Kidney tubule cell (primary cell): ENCODE results near the gene GCDH.

Experiments
- DNase-seq: peaks from one replicate; pipeline ENCODE4 v3.0.0-alpha.2; 2018; ENCODE audit warnings: low spot score

The GCDH gene

DNA sequence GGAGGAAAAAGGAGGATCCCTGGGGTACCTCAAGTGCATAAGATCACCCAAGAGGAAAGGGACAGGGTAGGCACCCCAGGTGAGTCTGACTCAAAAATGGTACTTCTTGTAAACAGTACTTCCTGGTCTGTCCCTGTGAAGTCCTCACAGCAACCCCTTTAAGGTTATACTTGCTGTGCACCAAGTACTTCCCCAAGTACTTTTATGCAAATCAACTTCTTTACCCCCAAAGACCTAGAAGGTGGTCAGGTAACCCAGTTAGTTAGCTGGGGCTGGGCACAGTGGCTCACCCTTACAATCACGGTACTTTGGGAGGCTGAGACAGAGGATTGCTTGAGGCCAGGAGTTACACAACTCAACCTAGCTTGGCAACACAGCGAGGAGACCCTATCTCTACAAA, 49.9 kb downstream of the GCDH start:
- DNase-seq = no peak

DNA sequence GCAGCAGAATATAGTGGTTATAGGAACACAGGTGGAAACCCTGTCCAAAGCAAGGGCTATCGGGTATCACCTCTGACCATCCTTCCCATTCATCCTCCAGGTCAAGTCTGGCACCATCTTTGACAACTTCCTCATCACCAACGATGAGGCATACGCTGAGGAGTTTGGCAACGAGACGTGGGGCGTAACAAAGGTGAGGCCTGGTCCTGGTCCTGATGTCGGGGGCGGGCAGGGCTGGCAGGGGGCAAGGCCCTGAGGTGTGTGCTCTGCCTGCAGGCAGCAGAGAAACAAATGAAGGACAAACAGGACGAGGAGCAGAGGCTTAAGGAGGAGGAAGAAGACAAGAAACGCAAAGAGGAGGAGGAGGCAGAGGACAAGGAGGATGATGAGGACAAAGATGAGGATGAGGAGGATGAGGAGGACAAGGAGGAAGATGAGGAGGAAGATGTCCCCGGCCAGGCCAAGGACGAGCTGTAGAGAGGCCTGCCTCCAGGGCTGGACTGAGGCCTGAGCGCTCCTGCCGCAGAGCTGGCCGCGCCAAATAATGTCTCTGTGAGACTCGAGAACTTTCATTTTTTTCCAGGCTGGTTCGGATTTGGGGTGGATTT, 52.6 kb downstream of the GCDH start:
- DNase-seq = no peak

DNA sequence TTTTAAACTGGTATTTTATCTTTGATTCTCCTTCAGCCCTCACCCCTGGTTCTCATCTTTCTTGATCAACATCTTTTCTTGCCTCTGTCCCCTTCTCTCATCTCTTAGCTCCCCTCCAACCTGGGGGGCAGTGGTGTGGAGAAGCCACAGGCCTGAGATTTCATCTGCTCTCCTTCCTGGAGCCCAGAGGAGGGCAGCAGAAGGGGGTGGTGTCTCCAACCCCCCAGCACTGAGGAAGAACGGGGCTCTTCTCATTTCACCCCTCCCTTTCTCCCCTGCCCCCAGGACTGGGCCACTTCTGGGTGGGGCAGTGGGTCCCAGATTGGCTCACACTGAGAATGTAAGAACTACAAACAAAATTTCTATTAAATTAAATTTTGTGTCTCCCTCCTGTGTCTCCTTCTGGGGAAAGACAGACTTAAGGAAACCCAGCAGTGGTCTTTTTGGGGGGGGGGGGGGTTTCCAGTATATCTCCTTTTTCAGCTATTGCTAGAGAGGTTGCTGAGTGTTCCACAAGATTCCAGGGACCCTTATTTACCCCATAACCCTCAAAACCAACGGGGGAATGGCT, 53.2 kb downstream of the GCDH start:
- DNase-seq = no peak

DNA sequence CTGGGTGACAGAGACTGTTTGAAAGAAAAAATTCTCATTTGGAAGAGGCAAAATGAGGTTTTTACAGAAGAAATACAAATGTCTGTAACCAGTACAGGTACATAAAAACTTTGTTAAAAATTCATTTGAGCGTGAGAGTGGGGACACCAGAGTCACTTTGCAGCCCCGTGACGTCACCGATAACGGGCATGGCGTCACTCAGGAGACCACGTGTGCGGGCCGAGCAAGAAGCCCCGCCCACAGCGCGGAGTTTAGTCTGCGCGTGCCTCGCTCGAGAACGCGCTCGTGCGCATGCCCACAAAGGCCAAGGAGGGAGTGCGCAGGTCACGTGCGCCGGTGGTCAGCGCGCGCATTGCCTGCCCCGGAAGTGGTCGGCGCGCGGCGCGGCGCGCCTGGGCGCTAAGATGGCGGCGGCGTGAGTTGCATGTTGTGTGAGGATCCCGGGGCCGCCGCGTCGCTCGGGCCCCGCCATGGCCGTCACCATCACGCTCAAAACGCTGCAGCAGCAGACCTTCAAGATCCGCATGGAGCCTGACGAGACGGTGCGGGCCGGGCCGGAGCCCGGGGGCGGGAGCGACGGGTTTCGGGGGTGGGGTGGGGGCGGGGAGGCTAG, 54.6 kb downstream of the GCDH start, which contains the start of gene RAD23A:
Gene RAD23A, plus strand, starts transcription at position 384 of the 613 bp plus-strand sequence. Its CDS starts 87 bp downstream, at position 471.
- DNase-seq = peak; percentile 98

DNA sequence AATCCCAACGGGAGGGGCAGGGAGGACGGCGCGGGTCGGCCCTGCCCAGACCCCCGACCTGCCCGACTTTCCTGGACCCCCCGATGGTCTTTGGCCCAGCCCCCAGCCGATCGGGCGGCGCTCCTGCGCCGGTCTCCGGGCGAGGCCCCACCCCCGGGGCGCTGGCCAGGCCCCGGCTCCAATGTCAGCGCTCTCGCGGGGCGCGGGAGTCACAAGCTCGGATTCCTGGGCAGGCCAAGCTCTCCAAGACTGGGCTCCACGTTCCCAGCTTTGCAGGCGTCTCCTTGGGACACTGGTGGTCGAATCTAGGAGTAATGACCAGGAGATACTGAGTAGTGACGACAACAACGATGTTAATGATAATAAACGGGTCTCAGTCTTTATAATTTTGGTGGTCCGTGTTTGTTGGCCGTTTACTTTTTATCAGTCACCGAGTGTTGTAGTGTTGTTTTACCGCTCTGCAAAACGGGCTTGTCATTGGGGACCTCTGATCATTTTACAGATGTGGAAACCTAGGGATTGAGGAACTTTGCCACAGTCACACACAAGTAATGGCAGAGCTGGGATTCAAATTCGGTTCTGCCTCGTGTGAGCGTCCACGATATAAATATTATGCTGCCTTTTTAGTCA, 55.2 kb downstream of the GCDH start:
- peak; percentile 79 for DNase-seq

DNA sequence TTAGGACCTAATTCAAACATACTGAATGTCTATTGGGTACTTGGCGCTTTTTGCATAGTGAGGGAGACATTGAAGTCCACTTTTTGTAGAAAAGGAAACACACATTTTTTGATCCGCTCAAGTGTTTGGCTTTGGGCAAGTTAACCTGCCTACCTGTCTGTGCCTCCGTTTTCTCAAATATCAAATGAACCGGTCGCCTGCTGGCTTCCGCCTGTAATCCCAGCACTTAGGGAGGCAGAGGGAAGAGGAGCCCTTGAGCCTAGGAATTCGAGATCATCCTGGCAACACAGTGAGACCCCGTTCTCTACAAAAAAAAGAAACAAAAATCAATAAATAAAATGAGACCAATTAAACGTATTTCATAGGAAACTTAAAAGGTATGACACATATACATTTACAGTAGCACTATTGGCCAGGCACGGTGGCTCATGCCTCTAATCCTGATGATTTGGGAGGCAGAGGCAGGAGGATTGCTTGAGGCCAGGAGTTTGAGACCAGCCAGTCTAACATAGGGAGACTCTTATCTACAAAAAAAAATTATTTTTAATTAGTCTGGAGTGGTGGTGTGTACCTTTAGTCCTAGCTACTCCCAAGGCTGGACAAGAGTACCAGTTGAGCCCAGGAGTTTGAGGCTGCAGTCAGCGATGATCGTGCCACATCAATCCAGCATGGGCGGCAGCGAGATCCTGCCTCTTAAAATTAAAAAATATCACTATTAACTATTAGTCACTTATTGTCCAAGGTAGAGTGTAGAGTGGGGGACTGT, 56.0 kb downstream of the GCDH start:
- DNase-seq = no peak

DNA sequence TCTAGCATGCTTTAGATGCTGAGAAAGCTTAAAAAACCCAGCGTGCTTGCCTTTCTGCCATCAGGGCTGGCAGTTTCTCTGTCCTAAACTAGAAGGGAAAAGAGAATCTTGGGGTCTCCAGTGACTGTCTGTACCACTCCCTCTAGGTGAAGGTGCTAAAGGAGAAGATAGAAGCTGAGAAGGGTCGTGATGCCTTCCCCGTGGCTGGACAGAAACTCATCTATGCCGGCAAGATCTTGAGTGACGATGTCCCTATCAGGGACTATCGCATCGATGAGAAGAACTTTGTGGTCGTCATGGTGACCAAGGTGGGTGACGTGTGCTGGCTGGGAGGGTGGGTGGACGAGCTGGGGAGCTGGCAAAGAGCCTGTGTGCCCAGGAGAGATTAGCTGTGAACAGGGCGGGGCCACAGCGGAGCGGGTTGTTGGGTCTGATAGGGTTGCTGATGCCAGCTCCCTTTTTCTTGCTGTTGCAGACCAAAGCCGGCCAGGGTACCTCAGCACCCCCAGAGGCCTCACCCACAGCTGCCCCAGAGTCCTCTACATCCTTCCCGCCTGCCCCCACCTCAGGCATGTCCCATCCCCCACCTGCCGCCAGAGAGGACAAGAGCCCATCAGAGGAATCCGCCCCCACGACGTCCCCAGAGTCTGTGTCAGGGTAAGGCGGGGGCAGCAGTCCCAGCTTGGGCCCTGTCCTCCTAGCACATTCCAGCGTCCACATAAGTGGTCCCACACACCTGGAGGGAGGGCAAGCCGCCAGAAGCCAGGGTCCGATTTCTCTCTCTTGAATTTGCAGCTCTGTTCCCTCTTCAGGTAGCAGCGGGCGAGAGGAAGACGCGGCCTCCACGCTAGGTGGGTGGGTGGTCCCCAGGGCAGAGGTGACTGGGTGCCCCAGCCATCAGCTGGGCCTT, 57.0 kb downstream of the GCDH start:
- no peak for DNase-seq

DNA sequence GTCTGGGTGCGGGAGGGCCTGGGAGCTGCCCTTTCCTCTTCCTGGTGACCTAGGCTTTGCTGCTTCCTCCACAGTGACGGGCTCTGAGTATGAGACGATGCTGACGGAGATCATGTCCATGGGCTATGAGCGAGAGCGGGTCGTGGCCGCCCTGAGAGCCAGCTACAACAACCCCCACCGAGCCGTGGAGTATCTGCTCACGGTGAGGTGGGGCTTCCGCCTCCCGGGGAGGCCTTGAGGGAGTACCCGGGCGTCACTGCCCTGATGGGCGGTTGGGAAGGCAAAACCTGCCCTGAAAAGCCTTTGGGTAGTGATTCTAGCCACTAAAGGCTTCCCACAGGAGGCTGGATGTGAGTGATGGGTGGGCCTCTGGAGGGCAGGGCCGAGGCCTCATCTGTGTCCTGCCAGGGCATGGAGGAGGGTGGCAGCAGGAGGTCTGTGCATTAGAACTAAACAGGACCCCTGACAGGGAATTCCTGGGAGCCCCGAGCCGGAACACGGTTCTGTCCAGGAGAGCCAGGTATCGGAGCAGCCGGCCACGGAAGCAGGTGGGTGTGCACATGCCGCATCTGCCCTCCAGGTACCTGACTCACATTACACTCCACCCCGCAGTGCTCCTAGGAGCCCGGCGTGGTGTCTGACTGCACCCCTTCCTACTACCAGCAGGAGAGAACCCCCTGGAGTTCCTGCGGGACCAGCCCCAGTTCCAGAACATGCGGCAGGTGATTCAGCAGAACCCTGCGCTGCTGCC, 57.8 kb downstream of the GCDH start:
- DNase-seq = no peak
